ENCODE results near the gene NNAT. TPM values are rescaled to one million over a fixed set of nuclear protein-coding genes. Genes with fewer than 3 reads are reported as not detected.

Gene NNAT
- total RNA-seq, 1 experiment from 2014 or later = 43.1 TPM

DNA sequence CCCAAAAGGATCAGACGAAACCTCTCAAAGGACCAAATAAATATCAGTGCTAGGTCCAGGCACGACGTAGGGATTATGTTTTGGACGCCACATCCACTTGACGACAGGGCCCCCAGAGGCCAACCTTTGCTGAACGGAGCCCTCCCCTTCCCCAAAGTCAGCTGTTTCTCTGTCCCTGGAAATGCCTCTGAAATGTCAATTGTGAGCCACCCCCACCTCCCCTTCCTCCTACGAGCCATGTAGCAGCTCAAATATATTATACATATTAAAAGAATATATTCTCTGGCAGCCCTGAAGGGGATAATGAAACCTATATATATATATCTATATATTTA, 46.2 kb downstream of the NNAT start:
- DNase-seq = no peak
- H3K4ac ChIP-seq (ENCODE audit: low read depth, low read length) = no peak overlapping the region
- no CpG with 5 or more reads among the region's 7 CpGs for WGBS (ENCODE audit: extremely low coverage, insufficient read length, low lambda C conversion rate)
- H3K27ac ChIP-seq (ENCODE audit: insufficient read length, low read depth, low read length) = no peak overlapping the region
- no peak overlapping the region for H3K56ac ChIP-seq (ENCODE audit: insufficient read length, low read depth, low read length)
- no peaks in the 10 kb centered on the region for H3K79me1 ChIP-seq (ENCODE audit: insufficient read depth, low read depth, low read length, poor library complexity, severe bottlenecking)
- H3K23me2 ChIP-seq (ENCODE audit: insufficient read length, low read depth, low read length, poor library complexity, severe bottlenecking) = no peaks in the 10 kb centered on the region
- H2BK15ac ChIP-seq (ENCODE audit: low read depth, low read length) = no peak overlapping the region
- H2BK20ac ChIP-seq (ENCODE audit: low read depth, low read length, poor library complexity, severe bottlenecking) = no peak overlapping the region
- H3K4me2 ChIP-seq (ENCODE audit: insufficient read depth, insufficient read length, low read length) = peak overlapping the region; percentile 42
- H3K14ac ChIP-seq (ENCODE audit: insufficient read depth, low read length) = no peak overlapping the region
- no peak overlapping the region for H4K8ac ChIP-seq (replicated peaks; ENCODE audit: insufficient read length, low read depth, low read length)
- no peak overlapping the region for H2AK5ac ChIP-seq (ENCODE audit: insufficient read length, low read length)
- H4K20me1 ChIP-seq (ENCODE audit: control insufficient read depth, insufficient read depth, insufficient read length) = no peaks in the 10 kb centered on the region
- no peak overlapping the region for H4K5ac ChIP-seq (ENCODE audit: insufficient read length, low read depth, low read length)
- H3K4me1 Mint-ChIP-seq = peaks cover 32 to 43% of the 10 kb centered on the region in 2 experiments
- no peak overlapping the region for H3K23ac ChIP-seq (ENCODE audit: insufficient read length, low read depth, low read length)
- peaks cover 7% of the 10 kb centered on the region; the same call in 1 of the 2 replicates for H3K4me1 ChIP-seq (ENCODE audit: insufficient read depth, low read length)
- peaks cover 34% of the 10 kb centered on the region for H3K27me3 Mint-ChIP-seq (ENCODE audit: low read depth)
- no peak overlapping the region for H3T11ph ChIP-seq (ENCODE audit: low read length)
- H2AFZ ChIP-seq (ENCODE audit: low read length) = no peak overlapping the region
- no peaks in the 10 kb centered on the region for H3K27me3 ChIP-seq (ENCODE audit: insufficient read depth, low read length)
- H3K36me3 Mint-ChIP-seq (ENCODE audit: insufficient read depth in 1 of 3, low read depth in 3 of 3) = no peaks in the 10 kb centered on the region
- H2BK120ac ChIP-seq (ENCODE audit: low read depth, low read length, poor library complexity, severe bottlenecking) = no peak overlapping the region
- no peak overlapping the region for H2BK5ac ChIP-seq (ENCODE audit: insufficient read length, low read length)
- H4K91ac ChIP-seq (ENCODE audit: insufficient read length, low read depth, low read length) = no peak overlapping the region
- TF ChIP-seq, protein P1, sequence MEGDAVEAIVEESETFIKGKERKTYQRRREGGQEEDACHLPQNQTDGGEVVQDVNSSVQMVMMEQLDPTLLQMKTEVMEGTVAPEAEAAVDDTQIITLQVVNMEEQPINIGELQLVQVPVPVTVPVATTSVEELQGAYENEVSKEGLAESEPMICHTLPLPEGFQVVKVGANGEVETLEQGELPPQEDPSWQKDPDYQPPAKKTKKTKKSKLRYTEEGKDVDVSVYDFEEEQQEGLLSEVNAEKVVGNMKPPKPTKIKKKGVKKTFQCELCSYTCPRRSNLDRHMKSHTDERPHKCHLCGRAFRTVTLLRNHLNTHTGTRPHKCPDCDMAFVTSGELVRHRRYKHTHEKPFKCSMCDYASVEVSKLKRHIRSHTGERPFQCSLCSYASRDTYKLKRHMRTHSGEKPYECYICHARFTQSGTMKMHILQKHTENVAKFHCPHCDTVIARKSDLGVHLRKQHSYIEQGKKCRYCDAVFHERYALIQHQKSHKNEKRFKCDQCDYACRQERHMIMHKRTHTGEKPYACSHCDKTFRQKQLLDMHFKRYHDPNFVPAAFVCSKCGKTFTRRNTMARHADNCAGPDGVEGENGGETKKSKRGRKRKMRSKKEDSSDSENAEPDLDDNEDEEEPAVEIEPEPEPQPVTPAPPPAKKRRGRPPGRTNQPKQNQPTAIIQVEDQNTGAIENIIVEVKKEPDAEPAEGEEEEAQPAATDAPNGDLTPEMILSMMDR (conservative IDR thresholded peaks at IDR 0.05) = no peak
- H3K9ac ChIP-seq (ENCODE audit: extremely low read depth, insufficient read length, low read length) = no peak overlapping the region
- H2BK12ac ChIP-seq (ENCODE audit: insufficient read length, low read depth, low read length) = no peak overlapping the region
- H3K9me3 Mint-ChIP-seq = no peaks in the 10 kb centered on the region; a peak in 2 of 5 replicates
- no peaks in the 10 kb centered on the region for H3K79me2 ChIP-seq (ENCODE audit: insufficient read depth, low read length)
- peak overlapping the region in 1 of 2 experiments; percentile 57; a peak in 1 of 5 replicates for H3K4me3 Mint-ChIP-seq
- no peak overlapping the region for H3K18ac ChIP-seq (ENCODE audit: insufficient read length, low read depth, low read length)
- peak overlapping the region in 1 of 3 experiments; percentile 29; a peak in 2 of 7 replicates for H3K27ac Mint-ChIP-seq
- H3K9me3 ChIP-seq (ENCODE audit: control insufficient read depth, low read depth, low read length) = no peaks in the 10 kb centered on the region
